Cardiac muscle cell (in vitro differentiated cells and primary cell): ENCODE results near the gene CTNNBL1. TPM values are rescaled to one million over a fixed set of nuclear protein-coding genes. Genes with fewer than 3 reads are reported as not detected.

ENCODE experiments used
- DNase-seq, 2 donors: peaks; one replicate each; pipeline versions ENCODE4 v3.0.0 to v3.0.0-alpha.2; 2010 to 2017; ENCODE audit warnings: low read depth in 1 of 2, low spot score in 1 of 2
- H3K27ac ChIP-seq: fragments of 200-600 bp; sonication (generic); 2 replicates; pipeline ENCODE4 v1.5.1; 2016
- H3K27me3 ChIP-seq: fragments of 200-600 bp; sonication (generic); 2 replicates; pipeline ENCODE4 v1.6.0; 2016; ENCODE audit warnings: control low read depth
- H3K36me3 ChIP-seq: fragments of 200-600 bp; sonication (generic); 2 replicates; pipeline ENCODE4 v1.5.1; 2016; ENCODE audit warnings: control low read depth
- H3K4me1 ChIP-seq: fragments of 200-600 bp; sonication (generic); 2 replicates; pipeline ENCODE4 v1.8.1; 2017; ENCODE audit warnings: low read depth, mild to moderate bottlenecking, mixed run types
- H3K4me3 ChIP-seq: fragments of 200-600 bp; sonication (generic); 2 replicates; pipeline ENCODE4 v1.5.1; 2016; ENCODE audit warnings: mild to moderate bottlenecking
- H3K9me3 ChIP-seq: fragments of 200-600 bp; sonication (generic); 2 replicates; pipeline ENCODE4 v1.5.1; 2017; ENCODE audit warnings: low read depth, mild to moderate bottlenecking, control low read depth
- polyA plus RNA-seq: library from polyadenylated mRNA; unstranded; fragments of >200 nt; fragmentation: Nextera tagmentation; extraction: Ambion mirVana; gene quantifications from 2 replicates; pipeline ENCODE4 v1.2.1, GENCODE V29; 2016
- total RNA-seq: library from RNA; depleted of rRNA; stranded (reverse); fragments of >200 nt; gene quantifications from 2 replicates; pipeline ENCODE4 v1.2.3, GENCODE V29; 2016
- TF ChIP-seq, protein P1 (sequence below): IDR thresholded peaks from 2 replicates; pipeline ENCODE4 v1.5.1; 2012; ENCODE audit warnings: low read depth, mild to moderate bottlenecking, low read length

Gene CTNNBL1
- total and polyA plus RNA-seq, 2 experiments from 2014 or later: 37.0 to 68.6 TPM

DNA sequence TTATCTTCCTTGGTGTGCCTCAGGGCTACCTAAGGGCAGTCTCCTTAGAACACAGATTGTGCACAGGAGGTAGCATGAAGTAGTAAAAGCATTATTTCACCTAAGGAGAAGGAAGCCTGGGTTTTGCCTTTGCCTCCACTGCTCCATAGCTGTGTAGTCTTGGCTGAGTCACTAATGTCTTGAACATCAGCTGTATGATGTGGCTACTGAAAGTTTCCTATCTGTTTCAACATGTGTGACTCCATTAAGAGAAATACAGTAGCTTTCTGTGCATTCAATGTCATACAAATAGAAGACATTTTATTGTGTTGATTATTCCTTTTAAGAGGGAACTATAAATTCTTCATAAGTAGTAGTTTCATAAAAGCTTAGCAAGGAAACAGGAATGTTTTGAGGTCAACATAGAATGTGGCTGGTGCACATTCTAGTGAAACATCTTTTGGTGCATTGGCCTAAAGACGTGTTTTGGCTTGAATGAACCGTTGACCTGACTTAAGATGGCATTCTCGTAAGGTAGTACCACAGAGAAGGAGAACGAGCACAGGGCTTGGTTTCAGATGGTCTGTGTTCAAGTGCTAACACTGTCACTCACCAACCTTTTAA is 70.6 kb downstream of the CTNNBL1 start:
- Histone ChIP-seq H3K4me1 (peaks cover 12% of the 10 kb centered on the region), H3K4me3 (no peak overlapping the region), H3K36me3 (no peaks in the 10 kb centered on the region), H3K27ac (no peak overlapping the region), H3K9me3 (no peaks in the 10 kb centered on the region), H3K27me3 (no peaks in the 10 kb centered on the region)
- no peak for DNase-seq
- TF ChIP-seq, protein P1, sequence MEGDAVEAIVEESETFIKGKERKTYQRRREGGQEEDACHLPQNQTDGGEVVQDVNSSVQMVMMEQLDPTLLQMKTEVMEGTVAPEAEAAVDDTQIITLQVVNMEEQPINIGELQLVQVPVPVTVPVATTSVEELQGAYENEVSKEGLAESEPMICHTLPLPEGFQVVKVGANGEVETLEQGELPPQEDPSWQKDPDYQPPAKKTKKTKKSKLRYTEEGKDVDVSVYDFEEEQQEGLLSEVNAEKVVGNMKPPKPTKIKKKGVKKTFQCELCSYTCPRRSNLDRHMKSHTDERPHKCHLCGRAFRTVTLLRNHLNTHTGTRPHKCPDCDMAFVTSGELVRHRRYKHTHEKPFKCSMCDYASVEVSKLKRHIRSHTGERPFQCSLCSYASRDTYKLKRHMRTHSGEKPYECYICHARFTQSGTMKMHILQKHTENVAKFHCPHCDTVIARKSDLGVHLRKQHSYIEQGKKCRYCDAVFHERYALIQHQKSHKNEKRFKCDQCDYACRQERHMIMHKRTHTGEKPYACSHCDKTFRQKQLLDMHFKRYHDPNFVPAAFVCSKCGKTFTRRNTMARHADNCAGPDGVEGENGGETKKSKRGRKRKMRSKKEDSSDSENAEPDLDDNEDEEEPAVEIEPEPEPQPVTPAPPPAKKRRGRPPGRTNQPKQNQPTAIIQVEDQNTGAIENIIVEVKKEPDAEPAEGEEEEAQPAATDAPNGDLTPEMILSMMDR: no peak

- H3K27me3 ChIP-seq: no peaks in the 10 kb centered on the region
- peak overlapping the region; percentile 25 for H3K27ac ChIP-seq
- TF ChIP-seq, protein P1: no peak
- H3K36me3 ChIP-seq: no peaks in the 10 kb centered on the region
- no peak for DNase-seq
- no peaks in the 10 kb centered on the region for H3K9me3 ChIP-seq
- peaks cover 11% of the 10 kb centered on the region for H3K4me1 ChIP-seq
- H3K4me3 ChIP-seq: no peak overlapping the region
Measured at GRCh38 chr20:37770908-37771307, 77.1 kb downstream of the CTNNBL1 start.

DNA sequence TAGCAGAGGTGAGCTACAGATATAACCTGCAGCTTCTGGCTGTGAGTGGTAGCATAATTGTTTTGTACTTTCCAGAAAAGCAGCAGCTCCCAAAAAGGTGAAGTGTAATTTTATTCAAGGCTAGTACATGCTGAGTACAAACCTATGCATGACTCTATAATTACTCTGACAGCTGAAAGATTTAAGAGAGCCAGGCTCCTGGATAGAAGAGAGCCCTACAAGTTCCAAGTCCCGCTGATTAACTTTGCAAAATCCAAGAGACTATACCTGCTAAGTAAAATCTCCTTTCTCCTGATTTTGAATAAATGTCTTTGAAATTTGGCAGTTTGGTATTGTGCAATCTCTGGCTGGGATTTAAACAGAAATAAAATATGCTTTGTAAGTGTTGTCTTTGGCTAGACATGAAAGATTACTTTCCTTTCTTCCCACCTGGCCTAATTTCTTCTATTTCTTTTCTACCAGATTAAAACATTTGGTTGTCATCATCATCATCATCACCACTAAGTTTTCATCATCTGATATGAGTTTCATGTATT is 79.5 kb downstream of the CTNNBL1 start:
- Histone ChIP-seq H3K4me1 (peaks cover 18% of the 10 kb centered on the region), H3K36me3 (no peaks in the 10 kb centered on the region), H3K9me3 (no peaks in the 10 kb centered on the region), H3K27ac (no peak overlapping the region), H3K27me3 (no peaks in the 10 kb centered on the region), H3K4me3 (no peak overlapping the region)
- TF ChIP-seq, protein P1: no peak
- DNase-seq: peak in 1 of 2 donors; percentile 18

GRCh38 chr20:37774156-37774555 is 80.3 kb downstream of the CTNNBL1 start:
- peaks cover 20% of the 10 kb centered on the region for H3K4me1 ChIP-seq
- no peaks in the 10 kb centered on the region for H3K36me3 ChIP-seq
- no peak for DNase-seq
- no peak overlapping the region for H3K27ac ChIP-seq
- TF ChIP-seq, protein P1: no peak
- no peaks in the 10 kb centered on the region for H3K9me3 ChIP-seq
- H3K4me3 ChIP-seq: no peak overlapping the region
- no peaks in the 10 kb centered on the region for H3K27me3 ChIP-seq

DNA sequence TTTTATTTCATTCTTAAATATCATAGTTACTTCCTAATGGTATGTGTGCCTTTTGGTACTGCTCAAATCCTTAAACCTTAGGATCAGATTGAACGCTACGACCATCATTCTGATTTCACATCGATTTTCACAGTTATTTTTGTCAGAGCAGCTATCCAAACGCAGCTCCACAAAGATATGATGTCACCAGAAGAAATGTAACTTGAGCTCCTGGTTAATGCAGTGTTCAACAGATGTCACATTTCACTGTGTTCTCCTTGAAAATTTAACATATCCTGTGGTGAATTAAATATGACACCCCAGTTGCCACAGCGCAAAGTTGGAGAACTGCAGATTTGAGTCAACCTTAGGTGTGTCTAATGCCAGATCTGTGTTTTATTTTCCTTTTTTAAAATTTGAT is 81.4 kb downstream of the CTNNBL1 start:
- TF ChIP-seq, protein P1: no peak

More for the DNA sequence above, 81.4 kb downstream of the CTNNBL1 start:
- H3K36me3 ChIP-seq: no peaks in the 10 kb centered on the region
- no peak overlapping the region for H3K27ac ChIP-seq
- H3K4me3 ChIP-seq: no peak overlapping the region
- H3K27me3 ChIP-seq: no peaks in the 10 kb centered on the region
- no peaks in the 10 kb centered on the region for H3K9me3 ChIP-seq
- no peak for DNase-seq
- H3K4me1 ChIP-seq: peaks cover 20% of the 10 kb centered on the region
